SK-N-SH (cell line): ENCODE measurements around the gene FAT1.

Experiments used
- CHD2 ChIP-seq: fragments of 150-350 bp; IDR thresholded peaks from 2 replicates; pipeline ENCODE4 v1.6.1; 2018; ENCODE audit warnings: low read length; ENCODE audit not compliant: partially characterized antibody
- CTCF ChIP-seq: fragments of 200-600 bp; sonication (generic); IDR thresholded peaks from 2 replicates; pipeline ENCODE4 v1.6.1; 2017; ENCODE audit warnings: antibody characterized with exemption, mild to moderate bottlenecking, moderate library complexity
- JUND ChIP-seq: IDR thresholded peaks from 2 replicates; pipeline ENCODE4 v1.4.0; 2012
- MXI1 ChIP-seq: IDR thresholded peaks from 2 replicates; pipeline ENCODE4 v1.6.1; 2012; ENCODE audit warnings: mild to moderate bottlenecking, low read depth, low read length, improper control_type of control experiment
- NRF1 ChIP-seq: IDR thresholded peaks from 2 replicates; pipeline ENCODE4 v1.6.1; 2012; ENCODE audit warnings: low read depth, mild to moderate bottlenecking, low read length
- SMC3 ChIP-seq: IDR thresholded peaks from 2 replicates; pipeline ENCODE4 v1.6.1; 2012; ENCODE audit warnings: low read depth, low read length, improper control_type of control experiment
- TAF1 ChIP-seq: IDR thresholded peaks from 2 replicates; pipeline ENCODE4 v1.6.1; 2012; ENCODE audit warnings: low read depth, mild to moderate bottlenecking, low read length, moderate library complexity, borderline replicate concordance
- TF ChIP-seq, protein P1 (sequence below): IDR thresholded peaks from 2 replicates; pipeline ENCODE4 v1.4.0; 2012; ENCODE audit warnings: low read depth

DNA sequence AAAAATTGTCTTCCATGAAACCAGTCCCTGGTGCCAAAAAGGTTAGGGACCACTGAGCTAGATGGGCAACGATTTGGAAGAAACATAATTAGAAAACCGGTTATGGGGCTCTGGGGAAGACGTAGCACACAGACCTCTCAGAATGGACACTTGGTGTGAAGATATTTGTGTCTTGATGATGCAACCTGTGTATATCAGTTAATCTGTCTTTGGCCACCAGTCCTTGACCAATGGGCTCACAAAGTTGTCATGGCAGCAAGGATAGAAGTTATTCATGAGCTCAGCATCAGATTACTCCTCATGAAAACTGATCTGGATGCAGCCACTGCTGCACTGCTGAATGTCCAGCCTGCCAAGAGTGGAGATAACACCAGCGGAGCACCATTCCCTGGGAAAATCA is 181.9 kb downstream of the FAT1 start:
- TF ChIP-seq CTCF (no peak), MXI1 (no peak), CHD2 (no peak), TAF1 (no peak), JUND (no peak), SMC3 (no peak), NRF1 (no peak)
- TF ChIP-seq, protein P1, sequence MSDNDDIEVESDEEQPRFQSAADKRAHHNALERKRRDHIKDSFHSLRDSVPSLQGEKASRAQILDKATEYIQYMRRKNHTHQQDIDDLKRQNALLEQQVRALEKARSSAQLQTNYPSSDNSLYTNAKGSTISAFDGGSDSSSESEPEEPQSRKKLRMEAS = no peak
